NOMO-1 treated with DMSO at 0.1 percent for 48 hours (cell line): ENCODE measurements around the gene C16orf46.

Experiments
- DNase-seq: peaks from one replicate; lab custom pipeline; 2025; ENCODE audit not compliant: unreplicated experiment; lab: John Stamatoyannopoulos, UW

Gene C16orf46

DNA sequence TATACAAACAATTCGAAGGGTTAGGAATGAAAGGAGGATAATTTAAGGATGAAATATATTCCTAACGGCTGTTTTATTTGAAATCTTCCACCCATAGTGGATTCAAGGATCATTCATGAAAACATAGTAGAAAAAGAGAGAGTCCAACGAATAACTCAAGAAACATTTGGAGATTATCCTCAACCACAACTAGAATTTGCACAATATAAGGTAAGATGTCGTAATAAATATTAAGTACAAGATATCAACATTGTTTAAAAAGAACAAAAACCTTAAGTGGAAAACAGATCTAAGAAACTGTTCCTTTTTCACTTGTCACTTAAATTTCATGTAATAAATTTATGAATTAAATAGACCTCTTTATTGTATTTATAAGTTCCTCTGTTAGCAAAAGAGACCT lies 50.6 kb downstream of the C16orf46 start:
- DNase-seq, result no peak

DNA sequence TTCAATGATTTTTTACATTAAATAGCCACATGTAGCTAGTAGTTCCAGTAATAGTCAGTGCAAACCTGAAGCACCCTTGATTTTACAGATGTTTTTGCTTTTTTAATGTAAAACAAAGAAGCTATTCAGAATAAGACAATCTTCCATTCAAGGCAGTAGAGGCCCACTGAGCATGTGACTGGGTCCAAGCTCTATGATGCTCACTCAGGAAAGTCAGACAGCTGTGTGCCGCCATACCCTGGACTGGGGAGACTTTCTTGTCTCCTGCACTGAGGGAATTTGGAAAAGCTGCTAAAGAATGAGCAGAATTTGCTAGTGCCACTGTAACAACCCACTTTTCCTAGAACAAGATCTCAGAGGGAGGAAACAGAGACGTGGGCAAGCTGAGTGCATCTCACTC lies 58.5 kb downstream of the C16orf46 start:
- DNase-seq, result no peak

DNA sequence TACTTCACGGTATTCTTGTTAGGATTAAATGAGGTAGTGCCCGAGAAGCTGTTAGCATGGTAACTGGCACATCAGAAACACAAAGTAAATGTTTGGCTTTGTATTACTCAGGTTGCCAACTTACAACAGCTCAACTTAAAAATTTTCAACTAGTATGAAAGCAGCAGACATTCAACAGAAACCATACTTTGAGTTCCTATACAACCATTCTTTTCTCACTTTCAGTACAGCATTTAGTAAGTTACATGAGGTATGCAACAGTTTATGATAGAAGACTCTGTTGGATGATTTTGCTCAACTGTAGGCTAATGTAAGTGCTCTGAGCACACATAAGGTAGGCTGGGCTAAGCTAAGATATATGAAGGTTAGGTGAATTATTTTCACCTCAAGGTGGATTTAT lies 62.4 kb downstream of the C16orf46 start:
- DNase-seq, result no peak

DNA sequence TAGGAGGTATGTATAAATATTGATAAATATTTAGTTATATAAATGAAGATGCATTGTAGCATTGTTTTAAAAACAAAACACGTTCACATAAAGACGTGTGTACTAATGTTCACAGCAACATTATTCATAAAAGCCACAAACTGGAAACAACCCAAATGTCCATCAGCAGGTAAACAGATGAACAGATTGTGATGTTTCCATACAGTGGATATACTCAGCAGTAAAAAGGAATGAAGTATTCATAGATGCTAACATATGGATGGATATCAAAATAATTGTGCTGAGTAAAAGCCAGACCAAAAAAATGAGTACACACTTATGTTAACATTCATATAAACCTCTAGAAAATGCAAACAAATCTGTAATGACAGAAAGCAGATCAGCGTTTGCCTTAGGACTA lies 64.1 kb downstream of the C16orf46 start:
- no peak for DNase-seq
